Breast epithelium (tissue), 4 donors: ENCODE measurements around the gene FGL2. TPM values are rescaled to one million over a fixed set of nuclear protein-coding genes. Genes with fewer than 3 reads are reported as not detected.

ENCODE experiments used
- DNase-seq, 2 donors: peaks; one replicate each; pipeline ENCODE4 v3.0.0-alpha.2; 2019; ENCODE audit warnings: low spot score in 2 of 2
- H3K27ac ChIP-seq, 2 donors: fragments of 200-600 bp; sonication (generic) in 1 of 2; one replicate each; pipeline ENCODE4 v1.5.1; 2016 to 2019; ENCODE audit warnings: mild to moderate bottlenecking in 1 of 2
- H3K27me3 ChIP-seq, 2 donors: fragments of 200-600 bp; sonication (generic) in 1 of 2; one replicate each; pipeline versions ENCODE4 v1.5.1 to v1.6.0; 2017 to 2019; ENCODE audit warnings: control low read depth in 1 of 2, mild to moderate bottlenecking in 1 of 2
- H3K36me3 ChIP-seq: fragments of 200-600 bp; one replicate; pipeline ENCODE4 v1.5.1; 2019
- H3K4me1 ChIP-seq, 2 donors: fragments of 200-600 bp; sonication (generic); one replicate each; pipeline ENCODE4 v1.5.1; 2016 to 2019; ENCODE audit warnings: control low read depth in 1 of 2
- H3K4me3 ChIP-seq, 3 donors: fragments of 200-600 bp; sonication (generic); 1 replicate in 2 of 3; 2 replicates in 1 of 3; pipeline ENCODE4 v1.5.1; 2016 to 2019; ENCODE audit warnings: mild to moderate bottlenecking in 3 of 3, moderate library complexity in 2 of 3
- H3K9me3 ChIP-seq, 2 donors: fragments of 200-600 bp; sonication (generic) in 1 of 2; one replicate each; pipeline ENCODE4 v1.5.1; 2016 to 2019; ENCODE audit warnings: control low read depth in 1 of 2
- CTCF ChIP-seq, 3 donors: fragments of 450-650 bp; IDR thresholded peaks; one replicate each; pipeline ENCODE4 v1.5.1; 2016 to 2017; ENCODE audit warnings: antibody characterized with exemption in 3 of 3, mild to moderate bottlenecking in 3 of 3, moderate library complexity in 3 of 3
- POLR2A ChIP-seq: fragments of 450-650 bp; IDR thresholded peaks from one replicate; pipeline ENCODE4 v1.6.1; 2016; ENCODE audit warnings: antibody characterized with exemption, mild to moderate bottlenecking, moderate library complexity
- POLR2AphosphoS5 ChIP-seq, 3 donors: sonication (generic); formaldehyde crosslinking; IDR thresholded peaks; one replicate each; pipeline ENCODE4 v1.6.1; 2017; ENCODE audit warnings: antibody characterized with exemption in 3 of 3
- intact Hi-C: fragments of 100-400 bp; cut with DNase I; formaldehyde crosslinking; loops from one replicate; pipeline ENCODE4 v1.15.1; 2023; ENCODE audit warnings: low total_unique reads
- total RNA-seq, 3 donors: library from RNA; depleted of rRNA; stranded (reverse); fragments of >200 nt; gene quantifications; one replicate each; pipeline ENCODE4 v1.1.0, GENCODE V29; 2016

The FGL2 gene
- total RNA-seq, result 10 to 100 TPM; 17.4 to 62.1 (median 23.3) TPM

DNA sequence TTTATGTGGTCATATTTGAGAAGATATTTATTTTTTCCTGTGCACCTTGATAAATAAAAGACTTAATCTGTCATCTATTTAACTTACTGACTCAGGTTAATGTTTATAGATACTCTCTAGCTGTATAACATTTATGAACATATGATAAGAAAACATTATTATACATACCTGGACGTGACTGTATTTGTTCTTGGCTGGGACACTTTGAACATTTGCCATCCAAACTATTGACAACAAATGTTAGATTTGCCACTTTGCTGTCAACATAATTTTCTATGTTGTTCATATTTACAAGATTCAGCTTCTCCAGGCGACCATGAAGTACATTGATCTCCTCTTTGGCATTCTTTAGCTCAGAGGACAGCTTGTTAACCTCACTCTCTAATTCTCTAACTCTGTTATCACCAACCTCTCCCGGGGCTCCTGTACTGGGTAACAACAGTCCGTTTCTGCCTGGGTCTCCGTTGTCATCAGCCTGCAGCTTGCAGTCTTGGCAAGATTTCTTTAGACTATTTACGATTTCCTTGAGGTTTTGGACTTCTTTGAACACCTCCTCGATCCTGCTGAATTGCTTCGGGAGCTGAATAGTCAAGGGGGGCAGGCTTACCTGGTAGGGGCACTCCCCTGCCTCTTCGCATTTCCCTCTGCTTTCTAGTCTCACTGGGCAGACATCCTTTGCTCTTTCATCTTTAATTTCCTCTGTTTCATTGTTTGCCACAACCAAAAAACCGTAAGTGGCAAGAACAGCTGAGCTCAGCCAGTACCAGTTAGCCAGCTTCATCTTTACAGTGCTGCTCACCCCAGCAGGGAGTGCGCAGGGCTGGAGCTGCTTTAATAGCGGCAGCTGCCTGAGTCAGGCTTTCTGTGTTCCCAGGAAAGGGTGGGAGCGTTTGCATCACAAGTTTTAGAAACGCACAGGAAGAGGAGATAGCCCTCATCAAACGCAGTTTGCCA, at the start of gene FGL2:
Gene FGL2, minus strand, starts transcription at position 807 of the 954 bp plus-strand sequence. Its CDS starts 26 bp downstream, at position 781.
- intact Hi-C loops, result no loop called here

GRCh38 chr7:77248154-77248553, 48.5 kb upstream of the FGL2 start:
- intact Hi-C loops, result no loop called here
- TF ChIP-seq POLR2A (no peak), CTCF (IDR thresholded peaks at IDR 0.05) (no peak), POLR2AphosphoS5 (IDR thresholded peaks at IDR 0.05) (no peak)
- Histone ChIP-seq H3K4me3 (no peak overlapping the region), H3K27ac (no peak overlapping the region), H3K36me3 (no peaks in the 10 kb centered on the region), H3K4me1 (no peaks in the 10 kb centered on the region), H3K27me3 (no peaks in the 10 kb centered on the region), H3K9me3 (no peaks in the 10 kb centered on the region)
- no peak for DNase-seq

More for the DNA sequence above, at the start of gene FGL2:
- Histone ChIP-seq H3K9me3 (no peaks in the 10 kb centered on the region), H3K4me3 (peak within 1 kb of the TSS; percentile 48 to 54 (median 53)), H3K4me1 (no peaks in the 10 kb centered on the region), H3K27ac (peak within 1 kb of the TSS; percentile 1 to 10), H3K27me3 (no peaks in the 10 kb centered on the region), H3K36me3 (no peaks in the 10 kb centered on the region)
- DNase-seq, result peak in 1 of 2 donors; percentile 25
- TF ChIP-seq POLR2A, result no peak
- TF ChIP-seq POLR2AphosphoS5 (IDR thresholded peaks at IDR 0.05), result no peak
- TF ChIP-seq CTCF (IDR thresholded peaks at IDR 0.05), result no peak

DNA sequence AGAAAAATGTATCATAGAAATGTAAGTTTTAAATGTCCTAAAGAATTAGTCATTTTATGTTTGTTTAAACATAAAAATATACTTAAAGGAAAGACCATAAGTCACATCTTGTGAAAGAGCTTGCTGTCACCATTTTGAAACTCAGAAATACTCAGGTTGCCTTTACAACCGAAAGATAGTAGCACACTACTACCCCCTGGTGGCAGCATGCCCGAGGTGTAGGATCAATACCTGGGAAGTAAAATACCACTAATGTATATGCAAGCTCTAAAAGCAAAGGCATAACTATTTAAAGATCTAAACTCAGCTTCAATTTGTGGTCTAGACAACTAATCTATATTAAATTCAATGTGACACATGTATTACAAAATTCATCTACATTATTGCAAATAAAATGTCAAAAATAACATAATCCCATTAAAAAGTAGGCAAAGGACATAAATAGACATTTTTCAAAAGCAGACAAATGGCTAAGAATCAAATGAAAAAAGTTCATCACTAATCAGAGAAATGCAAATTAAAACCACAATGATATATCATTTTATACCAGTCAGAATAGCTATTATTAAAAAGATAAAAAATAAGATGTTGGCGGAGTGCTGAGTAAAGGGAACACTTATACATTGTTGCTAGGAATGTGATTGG, 47.7 kb upstream of the FGL2 start:
- Histone ChIP-seq H3K27ac (no peak overlapping the region), H3K4me3 (no peak overlapping the region), H3K4me1 (no peaks in the 10 kb centered on the region), H3K9me3 (no peaks in the 10 kb centered on the region), H3K36me3 (no peaks in the 10 kb centered on the region), H3K27me3 (no peaks in the 10 kb centered on the region)
- TF ChIP-seq POLR2AphosphoS5 (IDR thresholded peaks at IDR 0.05) (no peak), POLR2A (no peak), CTCF (IDR thresholded peaks at IDR 0.05) (peak; percentile 41 to 57 (median 44))
- peak; percentile 27 to 70 for DNase-seq
- intact Hi-C loops, result no loop called here

DNA sequence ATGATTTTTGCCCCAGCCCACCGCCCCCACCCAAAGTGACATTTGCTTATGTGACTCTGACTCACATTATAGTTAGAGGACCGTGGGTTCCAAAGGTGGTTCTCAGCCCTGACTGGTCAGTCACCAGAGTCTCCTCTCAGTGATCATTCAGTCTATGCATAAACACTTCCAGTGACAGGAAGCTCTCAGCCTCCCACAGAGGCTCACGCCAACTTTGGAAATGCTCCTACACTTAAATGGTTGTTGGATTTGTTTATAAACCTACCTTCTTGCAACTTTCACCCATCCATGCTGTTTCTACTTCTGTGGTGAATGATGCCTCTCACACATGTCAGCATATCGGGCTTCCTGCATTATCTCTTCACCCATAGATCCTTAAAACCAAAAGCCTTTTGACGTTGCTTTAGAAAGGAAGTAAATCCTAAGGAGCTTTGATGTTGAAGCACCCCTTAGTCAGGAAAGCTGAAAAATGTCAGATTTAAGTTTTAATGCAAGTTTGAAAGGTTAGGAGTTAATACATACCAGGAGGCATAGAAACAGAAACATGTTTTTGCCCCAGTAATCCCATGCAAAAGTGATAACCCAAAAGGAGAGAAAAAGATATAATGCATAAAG, 46.5 kb upstream of the FGL2 start:
- Histone ChIP-seq H3K36me3 (no peaks in the 10 kb centered on the region), H3K4me3 (no peak overlapping the region), H3K4me1 (no peaks in the 10 kb centered on the region), H3K9me3 (no peaks in the 10 kb centered on the region), H3K27ac (no peak overlapping the region), H3K27me3 (no peaks in the 10 kb centered on the region)
- intact Hi-C loops, result no loop called here
- no peak for TF ChIP-seq CTCF (IDR thresholded peaks at IDR 0.05)
- no peak for TF ChIP-seq POLR2A
- no peak for TF ChIP-seq POLR2AphosphoS5 (IDR thresholded peaks at IDR 0.05)
- DNase-seq, result no peak
